GM12872 (cell line): ENCODE results near the gene TCERG1.

Source experiments
- CTCF ChIP-seq: IDR thresholded peaks from 3 replicates; pipeline ENCODE4 v1.5.1; 2011; ENCODE audit warnings: low read depth, mild to moderate bottlenecking, low read length, moderate library complexity; ENCODE audit not compliant: insufficient read depth

The TCERG1 gene

GRCh38 chr5:146549615-146550014, 102.5 kb downstream of the TCERG1 start:
- no peak for TF ChIP-seq CTCF

- TF ChIP-seq CTCF, result no peak
Observed at GRCh38 chr5:146553446-146553845, 106.3 kb downstream of the TCERG1 start.

- peak; percentile 32; the same call in 2 of the 3 replicates for TF ChIP-seq CTCF
Observed at GRCh38 chr5:146556884-146557283, 109.8 kb downstream of the TCERG1 start.

- TF ChIP-seq CTCF, result no peak
Observed at GRCh38 chr5:146560205-146560812, 113.2 kb downstream of the TCERG1 start.
